ENCODE data around the gene BHLHE23.

BHLHE23 gene

GRCh38 chr20:62997417-62998035 lies 9.2 kb downstream of the BHLHE23 start:
- ATAC-seq: no peak
- no peaks in the 10 kb centered on the region for H3K9me3 Mint-ChIP-seq
- peaks cover 94% of the 10 kb centered on the region for H3K27me3 Mint-ChIP-seq
- H3K4me3 Mint-ChIP-seq: no peak overlapping the region
- H3K4me1 Mint-ChIP-seq: no peaks in the 10 kb centered on the region
- no peaks in the 10 kb centered on the region for H3K36me3 Mint-ChIP-seq
- no peak overlapping the region for H3K27ac Mint-ChIP-seq

- no peaks in the 10 kb centered on the region for H3K4me1 Mint-ChIP-seq
- no peak overlapping the region for H3K27ac Mint-ChIP-seq
- no peaks in the 10 kb centered on the region for H3K9me3 Mint-ChIP-seq
- ATAC-seq: no peak
- no peaks in the 10 kb centered on the region for H3K36me3 Mint-ChIP-seq
- peaks cover 89% of the 10 kb centered on the region for H3K27me3 Mint-ChIP-seq
- H3K4me3 Mint-ChIP-seq: no peak overlapping the region
Measured at GRCh38 chr20:62996596-62996982, 10.2 kb downstream of the BHLHE23 start.

GRCh38 chr20:62995898-62996595 lies 10.7 kb downstream of the BHLHE23 start:
- Mint-ChIP-seq H3K4me3 (no peak overlapping the region), H3K4me1 (peaks cover 4% of the 10 kb centered on the region), H3K9me3 (no peaks in the 10 kb centered on the region), H3K36me3 (no peaks in the 10 kb centered on the region), H3K27me3 (peaks cover 88% of the 10 kb centered on the region), H3K27ac (no peak overlapping the region)
- no peak for ATAC-seq

GRCh38 chr20:62995481-62995880 lies 11.3 kb downstream of the BHLHE23 start:
- Mint-ChIP-seq H3K4me3 (no peak overlapping the region), H3K27ac (no peak overlapping the region), H3K27me3 (peaks cover 88% of the 10 kb centered on the region), H3K4me1 (peaks cover 4% of the 10 kb centered on the region), H3K9me3 (no peaks in the 10 kb centered on the region), H3K36me3 (no peaks in the 10 kb centered on the region)
- ATAC-seq: no peak

GRCh38 chr20:62994869-62995281 lies 11.9 kb downstream of the BHLHE23 start:
- no peak overlapping the region for H3K4me3 Mint-ChIP-seq
- H3K4me1 Mint-ChIP-seq: peaks cover 4% of the 10 kb centered on the region
- H3K27ac Mint-ChIP-seq: no peak overlapping the region
- peaks cover 86% of the 10 kb centered on the region for H3K27me3 Mint-ChIP-seq
- H3K36me3 Mint-ChIP-seq: no peaks in the 10 kb centered on the region
- no peak for ATAC-seq
- no peaks in the 10 kb centered on the region for H3K9me3 Mint-ChIP-seq

- Mint-ChIP-seq H3K27me3 (peaks cover 77% of the 10 kb centered on the region), H3K4me1 (peaks cover 4% of the 10 kb centered on the region), H3K9me3 (no peaks in the 10 kb centered on the region), H3K36me3 (no peaks in the 10 kb centered on the region), H3K4me3 (no peak overlapping the region), H3K27ac (no peak overlapping the region)
- ATAC-seq: no peak
Measured at GRCh38 chr20:62993856-62994494, 12.8 kb downstream of the BHLHE23 start.

- Mint-ChIP-seq H3K4me3 (no peak overlapping the region), H3K36me3 (no peaks in the 10 kb centered on the region), H3K9me3 (no peaks in the 10 kb centered on the region), H3K4me1 (peaks cover 4% of the 10 kb centered on the region), H3K27me3 (peaks cover 74% of the 10 kb centered on the region), H3K27ac (no peak overlapping the region)
- no peak for ATAC-seq
Measured at GRCh38 chr20:62991863-62992262, 14.9 kb downstream of the BHLHE23 start.

GRCh38 chr20:62991196-62991807 lies 15.5 kb downstream of the BHLHE23 start:
- Mint-ChIP-seq H3K4me1 (peaks cover 4% of the 10 kb centered on the region), H3K27ac (no peak overlapping the region), H3K9me3 (no peaks in the 10 kb centered on the region), H3K4me3 (no peak overlapping the region), H3K36me3 (no peaks in the 10 kb centered on the region), H3K27me3 (peaks cover 74% of the 10 kb centered on the region)
- ATAC-seq: no peak

- H3K9me3 Mint-ChIP-seq: no peaks in the 10 kb centered on the region
- H3K27me3 Mint-ChIP-seq: peaks cover 72% of the 10 kb centered on the region
- H3K27ac Mint-ChIP-seq: no peak overlapping the region
- no peaks in the 10 kb centered on the region for H3K36me3 Mint-ChIP-seq
- H3K4me1 Mint-ChIP-seq: peaks cover 11% of the 10 kb centered on the region
- no peak overlapping the region for H3K4me3 Mint-ChIP-seq
- no peak for ATAC-seq
Measured at GRCh38 chr20:62990306-62990825, 16.4 kb downstream of the BHLHE23 start.

- Mint-ChIP-seq H3K4me3 (peak overlapping the region; percentile 27), H3K4me1 (peaks cover 11% of the 10 kb centered on the region), H3K27ac (no peak overlapping the region), H3K9me3 (no peaks in the 10 kb centered on the region), H3K27me3 (peaks cover 72% of the 10 kb centered on the region), H3K36me3 (no peaks in the 10 kb centered on the region)
- no peak for ATAC-seq
Measured at GRCh38 chr20:62989201-62989601, 17.6 kb downstream of the BHLHE23 start.

GRCh38 chr20:62987114-62987513 lies 19.6 kb downstream of the BHLHE23 start:
- no peak for ATAC-seq
- peaks cover 78% of the 10 kb centered on the region for H3K27me3 Mint-ChIP-seq
- no peak overlapping the region for H3K27ac Mint-ChIP-seq
- H3K4me1 Mint-ChIP-seq: peaks cover 15% of the 10 kb centered on the region
- no peaks in the 10 kb centered on the region for H3K9me3 Mint-ChIP-seq
- H3K36me3 Mint-ChIP-seq: no peaks in the 10 kb centered on the region
- H3K4me3 Mint-ChIP-seq: no peak overlapping the region

GRCh38 chr20:62986257-62986800 lies 20.4 kb downstream of the BHLHE23 start:
- no peak overlapping the region for H3K27ac Mint-ChIP-seq
- H3K36me3 Mint-ChIP-seq: no peaks in the 10 kb centered on the region
- H3K27me3 Mint-ChIP-seq: peaks cover 85% of the 10 kb centered on the region
- ATAC-seq: peak; percentile 70
- no peaks in the 10 kb centered on the region for H3K9me3 Mint-ChIP-seq
- no peak overlapping the region for H3K4me3 Mint-ChIP-seq
- H3K4me1 Mint-ChIP-seq: peaks cover 21% of the 10 kb centered on the region

GRCh38 chr20:62985444-62985778 lies 21.4 kb downstream of the BHLHE23 start:
- Mint-ChIP-seq H3K36me3 (no peaks in the 10 kb centered on the region), H3K27ac (no peak overlapping the region), H3K9me3 (no peaks in the 10 kb centered on the region), H3K27me3 (peaks cover 85% of the 10 kb centered on the region), H3K4me3 (no peak overlapping the region), H3K4me1 (peaks cover 28% of the 10 kb centered on the region)
- ATAC-seq: no peak

GRCh38 chr20:62984666-62985443 lies 21.9 kb downstream of the BHLHE23 start:
- Mint-ChIP-seq H3K36me3 (no peaks in the 10 kb centered on the region), H3K4me3 (no peak overlapping the region), H3K27ac (peak overlapping the region; percentile 12), H3K4me1 (peaks cover 33% of the 10 kb centered on the region), H3K9me3 (no peaks in the 10 kb centered on the region), H3K27me3 (peaks cover 86% of the 10 kb centered on the region)
- ATAC-seq: no peak

GRCh38 chr20:62983210-62983609 lies 23.6 kb downstream of the BHLHE23 start:
- ATAC-seq: no peak
- H3K4me1 Mint-ChIP-seq: peaks cover 42% of the 10 kb centered on the region
- H3K9me3 Mint-ChIP-seq: no peaks in the 10 kb centered on the region
- no peaks in the 10 kb centered on the region for H3K36me3 Mint-ChIP-seq
- peaks cover 95% of the 10 kb centered on the region for H3K27me3 Mint-ChIP-seq
- no peak overlapping the region for H3K4me3 Mint-ChIP-seq
- no peak overlapping the region for H3K27ac Mint-ChIP-seq

Data from stimulated activated memory B cell treated with anti-CD40 and anti-IgM and Interleukin-4, amounts not matched to agents 10 μg/mL and 1 μg/mL and 100 μg/mL, for 72 hours (primary cell).